ENCODE results near the gene DYRK1B.
A peak's percentile ranks its signal among the peaks of the same experiment; 100 is the strongest.
"Not testable (repeated sequence)": the region's sequence is repeated elsewhere in the genome, so short reads cannot be mapped to it uniquely, and the experiment has no call there.

Gene DYRK1B

GRCh38 chr19:39816287-39817048, 17.5 kb downstream of the DYRK1B start:
- FAIRE-seq (peak; percentile 36), DNase-seq (ENCODE audit: extremely low spot score, insufficient read length, low read depth) (no peak)

- FAIRE-seq: no peak
- no peak for DNase-seq (ENCODE audit: extremely low spot score, insufficient read length, low read depth)
Observed at GRCh38 chr19:39814595-39814994, 19.4 kb downstream of the DYRK1B start.

- DNase-seq (ENCODE audit: extremely low spot score, insufficient read length, low read depth); FAIRE-seq: not testable (repeated sequence)
Observed at GRCh38 chr19:39814111-39814510, 19.9 kb downstream of the DYRK1B start.

GRCh38 chr19:39813264-39813993, 20.5 kb downstream of the DYRK1B start:
- no peak for DNase-seq (ENCODE audit: extremely low spot score, insufficient read length, low read depth)
- FAIRE-seq: no peak

GRCh38 chr19:39811064-39811463, 22.9 kb downstream of the DYRK1B start:
- DNase-seq (ENCODE audit: extremely low spot score, insufficient read length, low read depth): no peak
- FAIRE-seq: no peak

GRCh38 chr19:39810424-39810823, 23.5 kb downstream of the DYRK1B start:
- no peak for FAIRE-seq
- no peak for DNase-seq (ENCODE audit: extremely low spot score, insufficient read length, low read depth)

- no peak for DNase-seq (ENCODE audit: extremely low spot score, insufficient read length, low read depth)
- no peak for FAIRE-seq
Observed at GRCh38 chr19:39809368-39809767, 24.6 kb downstream of the DYRK1B start.

GRCh38 chr19:39808688-39809087, 25.3 kb downstream of the DYRK1B start:
- not testable (repeated sequence) for DNase-seq (ENCODE audit: extremely low spot score, insufficient read length, low read depth); FAIRE-seq

GRCh38 chr19:39807846-39808364, 26.1 kb downstream of the DYRK1B start:
- DNase-seq (ENCODE audit: extremely low spot score, insufficient read length, low read depth) (no peak), FAIRE-seq (no peak)

- DNase-seq (ENCODE audit: extremely low spot score, insufficient read length, low read depth) (no peak), FAIRE-seq (no peak)
Observed at GRCh38 chr19:39805104-39805503, 28.9 kb downstream of the DYRK1B start.

GRCh38 chr19:39802958-39803357, 31.0 kb downstream of the DYRK1B start:
- DNase-seq (ENCODE audit: extremely low spot score, insufficient read length, low read depth): no peak
- no peak for FAIRE-seq

GRCh38 chr19:39797083-39797482, 36.9 kb downstream of the DYRK1B start:
- DNase-seq (ENCODE audit: extremely low spot score, insufficient read length, low read depth) (no peak), FAIRE-seq (no peak)

GRCh38 chr19:39796000-39796498, 37.9 kb downstream of the DYRK1B start:
- DNase-seq (ENCODE audit: extremely low spot score, insufficient read length, low read depth) (no peak), FAIRE-seq (no peak)

GRCh38 chr19:39795001-39795400, 39.0 kb downstream of the DYRK1B start:
- DNase-seq (ENCODE audit: extremely low spot score, insufficient read length, low read depth) (peak; percentile 40), FAIRE-seq (peak; percentile 92)

GRCh38 chr19:39792999-39793546, 40.9 kb downstream of the DYRK1B start:
- DNase-seq (ENCODE audit: extremely low spot score, insufficient read length, low read depth): peak; percentile 68
- peak; percentile 82 for FAIRE-seq

- DNase-seq (ENCODE audit: extremely low spot score, insufficient read length, low read depth) (no peak), FAIRE-seq (no peak)
Observed at GRCh38 chr19:39788244-39788643, 45.7 kb downstream of the DYRK1B start.

GRCh38 chr19:39780894-39781293, 53.1 kb downstream of the DYRK1B start:
- DNase-seq (ENCODE audit: extremely low spot score, insufficient read length, low read depth): no peak
- no peak for FAIRE-seq

GRCh38 chr19:39778763-39779162, 55.2 kb downstream of the DYRK1B start, which contains the start of gene LEUTX:
Gene LEUTX (plus strand): TSS chr19:39778854. CDS start chr19:39778921, 67 bp downstream.
- DNase-seq (ENCODE audit: extremely low spot score, insufficient read length, low read depth) (peak; percentile 20), FAIRE-seq (no peak)

Data from GM18507 (cell line).